Measurements from ENCODE around the gene MRAS. TPM values are rescaled to one million over a fixed set of nuclear protein-coding genes. Genes with fewer than 3 reads are reported as not detected.

Gene MRAS
- total RNA-seq, 2 experiments from 2014 or later: 0.10 to 0.19 TPM

DNA sequence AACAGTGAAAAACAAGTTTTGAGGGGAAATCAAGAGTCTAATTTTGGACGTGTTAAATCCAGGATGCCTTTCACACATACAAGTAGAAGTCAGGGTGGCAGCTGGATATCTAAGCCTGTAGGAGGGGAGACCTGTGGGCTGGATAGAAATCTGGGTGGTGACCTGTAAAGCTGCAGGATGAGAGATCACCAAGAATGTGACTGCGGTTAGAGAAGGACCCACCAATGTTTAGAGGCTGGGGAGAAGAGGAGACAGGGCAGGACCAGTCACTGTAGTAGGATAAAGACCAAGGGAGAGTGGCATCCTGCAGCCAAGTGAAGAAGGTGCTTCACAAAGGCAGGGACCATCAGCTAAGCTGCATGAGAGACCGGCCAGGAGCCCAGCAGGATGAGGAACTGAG, 36.2 kb downstream of the MRAS start:
- no peaks in the 10 kb centered on the region for H3K9me3 Mint-ChIP-seq
- H3K27me3 Mint-ChIP-seq: peaks cover 4% of the 10 kb centered on the region
- no peaks in the 10 kb centered on the region for H3K4me1 Mint-ChIP-seq (ENCODE audit: low read depth)
- no peak for DNase-seq
- H3K4me3 Mint-ChIP-seq: no peak overlapping the region
- intact Hi-C loops (cut with micrococcal nuclease): no loop called here
- ChIA-PET CTCF (interaction anchor here (0.6 kb wide), 1 partner anchor 224 kb away, joined by 3 read pairs; the partner anchor contains the start of gene FAIM), POLR2A (no interaction called here)
- no peak overlapping the region for H3K27ac Mint-ChIP-seq
- H3K36me3 Mint-ChIP-seq: no peaks in the 10 kb centered on the region

DNA sequence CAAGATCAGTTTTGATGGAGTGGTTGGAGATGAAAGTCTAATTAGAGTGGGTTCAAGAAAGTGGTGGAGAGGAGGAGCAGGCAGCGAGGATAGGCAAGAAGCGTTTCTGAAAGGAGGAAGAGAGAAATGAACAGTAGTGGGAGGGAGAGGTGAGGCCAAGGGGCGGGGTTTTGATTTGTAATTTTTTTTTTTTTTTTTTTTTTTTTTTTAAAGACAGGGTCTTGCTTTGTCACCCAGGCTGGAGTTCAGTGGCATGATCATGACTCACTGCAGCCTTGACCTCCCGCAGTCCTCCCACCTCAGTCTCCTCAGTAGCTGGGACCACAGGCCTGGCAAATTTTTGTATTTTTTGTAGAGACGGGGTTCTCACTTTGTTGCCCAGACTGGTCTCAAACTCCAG, 36.6 kb downstream of the MRAS start:
- no peaks in the 10 kb centered on the region for H3K36me3 Mint-ChIP-seq
- H3K27me3 Mint-ChIP-seq: peaks cover 4% of the 10 kb centered on the region
- CTCF ChIA-PET: interaction anchor here (0.6 kb wide), 1 partner anchor 223 kb away, joined by 3 read pairs; the partner anchor contains the start of gene FAIM
- no peak overlapping the region for H3K27ac Mint-ChIP-seq
- no peaks in the 10 kb centered on the region for H3K4me1 Mint-ChIP-seq (ENCODE audit: low read depth)
- POLR2A ChIA-PET: no interaction called here
- H3K9me3 Mint-ChIP-seq: no peaks in the 10 kb centered on the region
- no peak for DNase-seq
- intact Hi-C loops (cut with micrococcal nuclease): no loop called here
- no peak overlapping the region for H3K4me3 Mint-ChIP-seq

DNA sequence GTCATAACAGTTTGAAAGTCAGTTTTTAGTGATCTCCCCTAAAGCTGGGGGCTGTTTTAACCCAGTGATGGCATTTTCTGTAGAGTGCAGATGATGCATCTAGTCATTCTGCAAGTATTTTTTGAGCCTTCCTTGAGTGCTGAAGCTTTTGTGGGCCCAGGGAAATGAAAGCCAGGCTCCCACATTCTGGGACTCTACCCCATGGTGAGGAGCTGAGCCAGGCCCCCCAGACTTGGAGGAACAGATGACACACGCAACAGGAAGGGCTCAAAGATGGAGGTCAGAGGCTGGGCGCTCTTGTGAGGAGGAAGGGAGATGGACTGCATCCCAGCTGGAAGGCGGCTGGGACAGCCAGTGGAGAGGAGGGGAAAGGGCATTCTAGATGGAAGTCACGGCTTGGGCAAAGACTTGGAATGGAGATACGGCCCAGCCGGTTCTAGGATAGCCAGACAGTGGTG, 40.8 kb downstream of the MRAS start:
- no peak for DNase-seq
- Mint-ChIP-seq H3K27ac (no peak overlapping the region), H3K36me3 (no peaks in the 10 kb centered on the region), H3K4me1 (ENCODE audit: low read depth) (no peaks in the 10 kb centered on the region), H3K27me3 (peaks cover 4% of the 10 kb centered on the region), H3K9me3 (no peaks in the 10 kb centered on the region), H3K4me3 (no peak overlapping the region)
- ChIA-PET CTCF (no interaction called here), POLR2A (no interaction called here)
- intact Hi-C loops (cut with micrococcal nuclease): no loop called here

DNA sequence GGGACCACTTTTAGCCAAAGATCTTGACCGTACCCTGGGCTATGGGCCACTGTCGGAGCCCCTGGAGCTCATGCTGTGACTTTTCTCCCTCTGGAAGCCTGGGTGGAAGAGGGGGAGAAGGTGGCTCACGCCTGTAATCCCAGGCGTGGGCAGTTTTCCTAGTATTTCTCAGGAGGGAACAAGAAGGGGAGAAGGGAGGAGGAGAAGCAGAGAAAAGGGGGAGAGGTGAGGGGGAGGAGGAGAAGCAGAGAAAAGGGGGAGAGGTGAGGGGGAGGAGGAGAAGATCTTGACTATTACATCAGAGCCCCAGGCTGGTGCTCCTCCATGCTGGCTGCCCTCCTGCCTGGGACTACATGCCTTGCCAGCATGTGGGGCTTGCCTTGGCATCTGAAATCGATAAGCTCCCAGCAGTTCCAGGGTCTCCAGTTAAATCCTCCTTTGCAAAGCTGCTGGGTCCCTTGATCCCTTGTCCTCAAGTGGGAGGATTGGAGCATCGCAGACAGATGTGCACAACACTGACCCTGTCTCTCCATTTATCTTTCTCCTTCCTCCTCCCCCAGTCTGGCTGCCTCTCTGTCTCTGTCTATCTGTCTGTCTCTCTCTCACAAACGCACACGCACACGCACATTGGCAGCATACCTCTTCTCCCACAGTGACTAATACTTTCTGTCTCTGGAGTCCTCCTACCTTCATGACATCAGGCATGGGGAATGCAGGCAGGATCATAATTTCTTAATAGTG, 41.6 kb downstream of the MRAS start:
- ChIA-PET POLR2A (no interaction called here), CTCF (interaction anchor here (1.0 kb wide), 1 partner anchor 28 kb away, joined by 3 read pairs; no protein-coding TSS in a partner anchor)
- H3K36me3 Mint-ChIP-seq: no peaks in the 10 kb centered on the region
- H3K9me3 Mint-ChIP-seq: no peaks in the 10 kb centered on the region
- intact Hi-C loops (cut with micrococcal nuclease): no loop called here
- no peak overlapping the region for H3K27ac Mint-ChIP-seq
- peaks cover 4% of the 10 kb centered on the region for H3K27me3 Mint-ChIP-seq
- no peaks in the 10 kb centered on the region for H3K4me1 Mint-ChIP-seq (ENCODE audit: low read depth)
- DNase-seq: no peak
- no peak overlapping the region for H3K4me3 Mint-ChIP-seq

DNA sequence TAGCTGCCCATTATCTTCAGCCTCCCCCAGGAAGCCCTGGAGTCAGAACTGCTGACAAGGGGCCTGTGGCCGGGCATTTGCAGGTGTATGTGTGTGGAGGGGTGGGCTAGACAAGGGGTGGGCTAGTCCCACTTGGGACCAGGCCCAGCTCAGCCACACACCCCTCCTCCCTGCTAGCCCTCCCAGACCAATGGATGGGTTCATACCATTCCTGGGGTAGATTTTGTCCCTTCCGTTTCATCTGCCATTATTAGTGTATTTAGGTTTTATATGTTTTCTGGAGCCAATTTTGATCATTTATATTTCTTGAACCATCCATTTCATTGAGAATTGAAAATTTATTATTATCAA, 42.2 kb downstream of the MRAS start:
- no peak for DNase-seq
- intact Hi-C loops (cut with micrococcal nuclease): no loop called here
- H3K9me3 Mint-ChIP-seq: no peaks in the 10 kb centered on the region
- H3K4me1 Mint-ChIP-seq (ENCODE audit: low read depth): no peaks in the 10 kb centered on the region
- ChIA-PET POLR2A (no interaction called here), CTCF (interaction anchor here (1.0 kb wide), 1 partner anchor 27 kb away, joined by 3 read pairs; no protein-coding TSS in a partner anchor)
- no peak overlapping the region for H3K27ac Mint-ChIP-seq
- H3K4me3 Mint-ChIP-seq: no peak overlapping the region
- no peaks in the 10 kb centered on the region for H3K36me3 Mint-ChIP-seq
- peaks cover 4% of the 10 kb centered on the region for H3K27me3 Mint-ChIP-seq

DNA sequence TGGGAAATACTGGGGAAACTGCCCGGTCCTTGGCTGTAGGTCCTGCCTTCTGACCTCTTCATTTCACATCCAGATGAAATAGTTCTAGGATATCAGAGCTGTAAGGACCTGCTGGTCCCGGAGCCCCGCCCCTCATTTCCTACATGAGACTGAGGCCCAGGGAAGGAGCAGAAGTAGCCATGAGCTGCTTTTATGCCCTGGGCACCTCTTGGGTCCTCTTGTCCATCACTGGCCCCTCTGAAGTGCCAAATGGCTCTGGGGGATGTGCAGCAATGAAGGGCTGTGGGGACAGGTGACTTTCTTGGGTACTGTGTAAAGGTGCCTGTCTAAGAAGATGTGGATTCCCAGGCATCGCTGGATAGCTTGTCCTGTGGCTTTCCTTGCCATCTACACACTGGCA, 45.8 kb downstream of the MRAS start:
- ChIA-PET POLR2A (no interaction called here), CTCF (interaction anchor here (0.6 kb wide), 1 partner anchor 9 kb away, joined by 3 read pairs; no protein-coding TSS in a partner anchor)
- no peak for DNase-seq
- H3K27ac Mint-ChIP-seq: no peak overlapping the region
- no peaks in the 10 kb centered on the region for H3K36me3 Mint-ChIP-seq
- H3K4me3 Mint-ChIP-seq: no peak overlapping the region
- no peaks in the 10 kb centered on the region for H3K9me3 Mint-ChIP-seq
- H3K4me1 Mint-ChIP-seq (ENCODE audit: low read depth): no peaks in the 10 kb centered on the region
- H3K27me3 Mint-ChIP-seq: peaks cover 2% of the 10 kb centered on the region
- intact Hi-C loops (cut with micrococcal nuclease): no loop called here

DNA sequence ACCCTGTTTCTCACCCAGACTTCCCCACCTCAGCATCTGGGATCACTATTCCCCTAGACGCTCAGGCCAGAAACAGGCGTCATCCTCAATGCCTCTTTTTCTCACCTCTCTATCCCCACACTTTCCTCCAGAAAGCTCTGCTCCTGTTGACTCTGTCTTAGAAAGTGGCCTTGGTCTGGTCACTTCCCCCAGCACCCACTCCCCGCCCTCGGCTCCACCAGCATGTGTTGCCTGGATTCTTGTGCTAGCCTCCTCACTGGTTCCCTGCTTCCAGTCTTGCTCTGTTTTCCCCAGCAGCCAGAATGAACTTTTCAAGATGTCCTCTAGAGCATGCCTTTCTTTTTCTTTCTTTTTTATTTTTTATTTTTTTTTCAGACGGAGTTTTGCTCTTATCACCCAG, 46.3 kb downstream of the MRAS start:
- CTCF ChIA-PET: no interaction called here
- no peaks in the 10 kb centered on the region for H3K9me3 Mint-ChIP-seq

DNA sequence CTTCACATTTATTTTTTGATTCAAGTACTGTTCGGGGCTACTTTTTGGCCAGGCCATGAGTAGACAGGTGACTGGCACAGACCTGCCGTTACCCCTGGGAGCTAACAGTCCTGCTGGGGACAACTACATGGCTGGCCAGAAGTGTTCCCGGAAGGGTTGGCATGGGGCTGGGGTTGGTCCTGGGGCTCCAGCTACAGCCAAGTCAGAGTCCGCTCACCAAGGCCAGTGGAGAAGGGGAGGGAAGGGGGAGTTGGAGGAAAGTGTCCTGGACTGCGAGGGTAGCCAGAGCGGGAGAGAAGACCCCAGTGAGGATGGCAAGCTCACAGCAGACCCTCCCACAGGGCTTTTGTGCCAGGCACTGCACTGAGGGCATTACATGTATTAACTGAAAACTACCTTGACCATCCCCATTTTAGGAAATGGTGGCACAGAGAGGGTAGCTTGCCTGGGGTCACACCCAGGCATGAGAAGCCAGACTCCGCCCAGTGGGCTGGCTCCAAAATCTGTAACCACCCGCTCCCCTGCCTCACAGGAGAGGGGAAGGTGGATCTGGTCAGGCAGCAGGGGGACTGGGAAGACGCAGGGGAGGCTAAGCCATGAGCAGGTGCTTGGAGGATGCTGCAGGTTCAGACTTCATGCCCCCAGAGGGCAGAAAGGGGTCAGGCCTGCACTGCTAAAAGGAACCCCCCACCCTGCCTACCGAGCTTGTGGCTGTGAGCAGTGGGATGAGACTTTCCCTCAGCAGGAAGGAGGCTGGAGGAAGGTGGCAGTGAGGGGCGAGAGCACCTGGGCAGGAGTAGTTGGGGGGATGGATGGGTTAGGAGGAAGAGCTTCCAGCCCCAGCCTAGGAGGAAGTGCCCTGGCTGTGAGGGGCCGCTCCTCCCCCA, 47.7 kb downstream of the MRAS start:
- ChIA-PET POLR2A (no interaction called here), CTCF (interaction anchor here (0.7 to 1.3 kb wide), 4 partner anchors 20 to 215 kb away, joined by 3 to 4 read pairs (median 3); no protein-coding TSS in a partner anchor)
- Mint-ChIP-seq H3K27me3 (no peaks in the 10 kb centered on the region), H3K36me3 (no peaks in the 10 kb centered on the region), H3K4me1 (ENCODE audit: low read depth) (no peaks in the 10 kb centered on the region), H3K9me3 (no peaks in the 10 kb centered on the region), H3K27ac (no peak overlapping the region), H3K4me3 (no peak overlapping the region)
- intact Hi-C loops (cut with micrococcal nuclease): no loop called here
- DNase-seq: no peak

More for the DNA sequence above, 46.3 kb downstream of the MRAS start:
- POLR2A ChIA-PET: no interaction called here
- H3K4me3 Mint-ChIP-seq: no peak overlapping the region
- no peak for DNase-seq
- H3K27ac Mint-ChIP-seq: no peak overlapping the region
- H3K36me3 Mint-ChIP-seq: no peaks in the 10 kb centered on the region
- H3K4me1 Mint-ChIP-seq (ENCODE audit: low read depth): no peaks in the 10 kb centered on the region
- no peaks in the 10 kb centered on the region for H3K27me3 Mint-ChIP-seq
- intact Hi-C loops (cut with micrococcal nuclease): no loop called here

DNA sequence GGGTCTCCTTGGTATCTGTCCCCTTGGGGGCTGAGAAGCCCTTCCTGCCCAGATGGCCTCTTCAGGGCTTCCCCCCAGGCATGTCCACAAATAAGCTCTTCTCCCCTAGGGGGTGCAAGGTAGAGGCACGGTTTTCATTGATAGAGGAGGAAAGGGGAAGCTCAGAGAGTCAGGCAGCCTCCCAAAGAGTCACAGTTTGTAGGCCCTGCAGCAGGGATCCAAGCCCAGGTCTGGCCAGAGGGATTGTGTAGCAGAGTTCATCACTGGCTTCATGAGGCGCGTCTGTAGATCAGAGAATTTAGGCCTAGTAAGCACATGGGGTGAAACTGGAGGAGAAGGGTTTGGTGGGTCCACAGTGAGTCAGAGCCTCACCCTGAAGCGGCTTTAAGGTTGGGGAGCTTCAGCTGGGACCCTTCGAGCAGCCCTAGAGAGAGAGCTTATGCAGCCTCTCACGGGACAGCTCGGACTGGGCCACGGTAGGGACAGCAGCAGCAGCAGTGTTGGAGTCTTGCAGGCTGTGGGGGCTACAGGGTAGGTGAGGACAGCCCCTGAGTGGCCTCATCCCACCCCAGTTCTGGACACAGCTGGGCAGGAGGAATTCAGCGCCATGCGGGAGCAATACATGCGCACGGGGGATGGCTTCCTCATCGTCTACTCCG, 48.5 kb downstream of the MRAS start:
- H3K36me3 Mint-ChIP-seq: no peaks in the 10 kb centered on the region
- H3K27me3 Mint-ChIP-seq: no peaks in the 10 kb centered on the region
- no peak overlapping the region for H3K27ac Mint-ChIP-seq
- intact Hi-C loops (cut with micrococcal nuclease): no loop called here
- H3K9me3 Mint-ChIP-seq: no peaks in the 10 kb centered on the region
- POLR2A ChIA-PET: no interaction called here
- CTCF ChIA-PET: interaction anchor here (0.7 to 1.6 kb wide), 5 partner anchors 19 to 216 kb away, joined by 3 to 4 read pairs (median 3); no protein-coding TSS in a partner anchor
- no peaks in the 10 kb centered on the region for H3K4me1 Mint-ChIP-seq (ENCODE audit: low read depth)
- no peak for DNase-seq
- H3K4me3 Mint-ChIP-seq: no peak overlapping the region

DNA sequence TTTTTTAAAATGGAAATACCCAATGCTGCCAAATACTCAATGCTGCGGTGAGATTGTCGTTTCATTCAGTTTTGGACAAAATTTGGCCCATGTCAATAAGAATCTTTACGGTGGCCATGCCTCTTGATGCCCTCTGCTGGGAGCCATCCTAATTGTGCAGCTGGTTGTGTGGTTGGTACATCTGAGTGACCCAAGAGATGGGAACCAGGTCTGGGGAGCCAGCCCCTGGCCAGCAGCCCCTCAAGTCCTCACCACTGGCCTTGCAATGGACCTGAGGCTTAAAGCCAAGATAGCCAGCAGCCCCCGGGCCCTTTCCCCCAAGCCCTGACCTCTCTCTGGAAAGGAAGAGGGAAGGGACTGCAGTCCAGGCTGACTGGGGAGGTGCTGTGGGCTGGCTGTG, 49.6 kb downstream of the MRAS start:
- Mint-ChIP-seq H3K4me1 (ENCODE audit: low read depth) (no peaks in the 10 kb centered on the region), H3K27me3 (no peaks in the 10 kb centered on the region), H3K36me3 (no peaks in the 10 kb centered on the region), H3K27ac (no peak overlapping the region), H3K4me3 (no peak overlapping the region), H3K9me3 (no peaks in the 10 kb centered on the region)
- ChIA-PET CTCF (interaction anchor here (0.9 to 1.6 kb wide), 2 partner anchors 21 to 66 kb away, joined by 3 to 4 read pairs; no protein-coding TSS in a partner anchor), POLR2A (no interaction called here)
- no peak for DNase-seq
- intact Hi-C loops (cut with micrococcal nuclease): no loop called here

DNA sequence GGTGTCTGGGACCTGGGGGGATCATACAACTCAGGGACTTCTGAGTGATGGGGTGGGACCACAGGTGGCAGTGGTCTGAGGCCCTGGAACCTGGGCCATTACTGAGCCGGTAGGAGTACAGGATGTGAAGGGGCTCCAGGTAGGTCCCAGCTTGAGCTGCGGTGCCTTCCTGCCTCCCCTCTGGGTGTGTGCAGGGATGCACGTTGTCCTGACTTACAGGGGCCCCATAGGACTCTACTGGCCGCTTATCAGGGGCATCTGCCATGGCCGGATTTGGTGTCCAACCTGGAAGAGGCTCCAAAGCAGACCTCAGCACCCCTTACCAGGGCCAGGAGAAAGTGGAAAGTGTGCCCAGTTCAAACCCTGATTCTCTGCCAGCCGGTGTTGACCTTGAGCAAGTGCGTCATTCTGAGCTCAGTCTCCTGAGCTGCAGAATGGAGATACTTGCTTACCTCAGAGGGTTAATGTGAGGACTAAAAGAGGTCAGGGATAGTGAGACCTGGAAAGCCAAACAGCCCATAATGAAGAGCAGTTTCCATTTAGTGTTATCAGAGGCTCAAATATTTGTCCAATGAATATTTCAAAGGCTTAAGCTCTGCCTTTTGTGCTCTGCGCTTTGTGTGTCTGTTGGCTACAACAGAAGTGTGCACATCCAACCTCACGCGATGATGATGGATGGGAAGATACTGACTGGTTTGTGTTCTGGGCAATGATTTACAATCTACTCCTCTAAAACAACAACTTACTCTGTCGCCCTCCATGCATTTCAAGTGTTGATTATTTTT, 50.6 kb downstream of the MRAS start:
- Mint-ChIP-seq H3K9me3 (no peaks in the 10 kb centered on the region), H3K36me3 (no peaks in the 10 kb centered on the region), H3K27ac (no peak overlapping the region), H3K4me1 (ENCODE audit: low read depth) (no peaks in the 10 kb centered on the region), H3K27me3 (no peaks in the 10 kb centered on the region), H3K4me3 (no peak overlapping the region)
- CTCF ChIA-PET: interaction anchor here (1.1 kb wide), 1 partner anchor 35 kb away, joined by 3 read pairs; the partner anchor contains the start of gene ESYT3
- intact Hi-C loops (cut with micrococcal nuclease): no loop called here
- no peak for DNase-seq
- POLR2A ChIA-PET: no interaction called here
